ENCODE measurements around the gene SLC47A2. TPM values are rescaled to one million over a fixed set of nuclear protein-coding genes. Genes with fewer than 3 reads are reported as not detected.

SLC47A2 gene
- total and polyA plus RNA-seq, 9 of the 15 experiments (the other 6 are each of a cell fraction or from before 2014, with no cell fraction given), result not detected

- Histone ChIP-seq H3K36me3 (ENCODE audit: control insufficient read depth, insufficient read depth, low read length) (no peaks in the 10 kb centered on the region), H3K79me2 (ENCODE audit: control insufficient read depth, insufficient read depth, low read length) (no peaks in the 10 kb centered on the region), H3K27ac (ENCODE audit: extremely low read depth, low read depth, low read length) (no peak overlapping the region), H3K9ac (ENCODE audit: insufficient read depth in 1 of 2, low read depth in 2 of 2, low read length in 2 of 2) (no peak overlapping the region), H3K27me3 (ENCODE audit: control insufficient read depth in 2 of 2, insufficient read depth in 2 of 2, low read length in 2 of 2) (no peaks in the 10 kb centered on the region), H3K9me1 (ENCODE audit: control insufficient read depth, insufficient read depth, low read length) (no peaks in the 10 kb centered on the region), H2AFZ (ENCODE audit: low read depth, low read length) (no peak overlapping the region), H4K20me1 (replicated peaks; ENCODE audit: control insufficient read depth, insufficient read depth, low read length) (no peaks in the 10 kb centered on the region), H3K4me3 (no peak overlapping the region), H3K9me3 (replicated peaks; ENCODE audit: control insufficient read depth, insufficient read depth, low read depth, low read length) (no peaks in the 10 kb centered on the region), H3K4me1 (replicated peaks in 1 of 2; ENCODE audit: control insufficient read depth in 2 of 2, insufficient read depth in 2 of 2, low read length in 2 of 2) (no peaks in the 10 kb centered on the region), H3K4me2 (ENCODE audit: insufficient read depth, low read length) (no peak overlapping the region)
- FAIRE-seq, result no peak
- intact Hi-C loops (cut with micrococcal nuclease) (no loop called here), in situ Hi-C loops (cut with MboI) (no loop called here)
- ChIA-PET POLR2A (no interaction called here), CTCF (ENCODE audit: low intra/inter-chr PET ratio) (no interaction called here)
- ATAC-seq, result no peak
- 0% methylated on average over 3 of the region's 3 CpGs for WGBS (ENCODE audit: insufficient coverage, low coverage, missing lambda C conversion rate)
- no peak for DNase-seq (ENCODE audit: extremely low read depth in 1 of 4, low spot score in 3 of 4)
- BruUV-seq (replicated peaks), result no TSS peak
- TF ChIP-seq DPF2 (IDR thresholded peaks at IDR 0.05) (no peak), PTRF (tag; IDR thresholded peaks at IDR 0.05) (no peak), RAD21 (CRISPR knock-in tag; conservative IDR thresholded peaks at IDR 0.05 in 1 of 2, IDR thresholded peaks at IDR 0.05 in 1 of 2) (no peak), TSC22D4 (tag; IDR thresholded peaks at IDR 0.05) (no peak), FOXK2 (conservative IDR thresholded peaks at IDR 0.05 in 1 of 2, IDR thresholded peaks at IDR 0.05 in 1 of 2; ENCODE audit: low read depth in 2 of 2) (no peak), E2F4 (CRISPR knock-in tag; IDR thresholded peaks at IDR 0.05; ENCODE audit: low read depth) (no peak), U2AF2 (optimal IDR thresholded peaks at IDR 0.05; ENCODE audit: low read depth, low read length) (no peak), PBX2 (CRISPR knock-in tag; IDR thresholded peaks at IDR 0.05; ENCODE audit: low read depth) (no peak), PBX2 (tag; conservative IDR thresholded peaks at IDR 0.05; ENCODE audit: low read depth) (no peak), RAD51 (IDR thresholded peaks at IDR 0.05; ENCODE audit: borderline replicate concordance, low read depth) (no peak), ZNF232 (CRISPR knock-in tag; IDR thresholded peaks at IDR 0.05) (no peak)
Measured at GRCh38 chr17:19629449-19629848, 86.9 kb downstream of the SLC47A2 start.
